Mammary microvascular endothelial cell (primary cell): ENCODE measurements around the gene ST6GAL1. TPM values are rescaled to one million over a fixed set of nuclear protein-coding genes. Genes with fewer than 3 reads are reported as not detected.

Source experiments
- total RNA-seq: library from RNA; depleted of rRNA; stranded (reverse); fragments of >200 nt; gene quantifications from 2 replicates; pipeline ENCODE4 v1.2.3, GENCODE V29; 2015

The ST6GAL1 gene, protein sequence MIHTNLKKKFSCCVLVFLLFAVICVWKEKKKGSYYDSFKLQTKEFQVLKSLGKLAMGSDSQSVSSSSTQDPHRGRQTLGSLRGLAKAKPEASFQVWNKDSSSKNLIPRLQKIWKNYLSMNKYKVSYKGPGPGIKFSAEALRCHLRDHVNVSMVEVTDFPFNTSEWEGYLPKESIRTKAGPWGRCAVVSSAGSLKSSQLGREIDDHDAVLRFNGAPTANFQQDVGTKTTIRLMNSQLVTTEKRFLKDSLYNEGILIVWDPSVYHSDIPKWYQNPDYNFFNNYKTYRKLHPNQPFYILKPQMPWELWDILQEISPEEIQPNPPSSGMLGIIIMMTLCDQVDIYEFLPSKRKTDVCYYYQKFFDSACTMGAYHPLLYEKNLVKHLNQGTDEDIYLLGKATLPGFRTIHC
- total RNA-seq: 25.3 and 26.9 TPM in 2 replicates

DNA sequence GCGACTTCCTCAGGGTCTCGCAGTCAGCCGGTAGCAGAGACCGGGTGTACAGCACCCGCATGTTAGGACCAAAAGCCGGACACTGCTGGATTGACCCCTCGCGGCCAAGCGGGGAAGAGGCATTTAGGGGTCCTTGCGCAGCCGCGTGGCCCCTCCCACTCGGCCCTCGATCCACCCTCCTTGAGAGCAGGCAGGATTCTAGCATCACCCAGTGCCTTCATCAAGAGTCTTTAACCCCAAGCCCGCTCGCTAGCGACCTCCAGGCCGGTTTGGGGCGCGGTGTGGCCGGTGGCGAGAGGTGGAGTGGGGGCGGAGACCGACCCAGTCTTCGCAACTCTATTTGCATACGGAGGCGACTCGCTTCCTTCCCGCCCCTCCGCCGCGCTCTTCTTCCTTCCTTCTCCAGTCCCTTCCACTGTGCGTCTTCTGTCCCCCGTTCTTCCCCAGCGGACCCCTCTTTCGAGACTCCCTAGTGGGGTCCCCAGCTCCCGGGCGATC lies at the start of gene ST6GAL1:
Gene ST6GAL1 (plus strand): TSS at position 384 of the 498 bp plus-strand sequence. CDS start 112,178 bp downstream, outside the sequence.

Other genes with a start within 250 kb of the ST6GAL1 start
- not detected in 2 replicates for gene KNG1, start 213.2 kb upstream of the ST6GAL1 start, total RNA-seq
- gene EIF4A2, start 146.9 kb upstream of the ST6GAL1 start, total RNA-seq: 148 and 150 TPM in 2 replicates
- 25.7 and 39.4 TPM in 2 replicates for gene RFC4, start 124.0 kb upstream of the ST6GAL1 start, total RNA-seq
- gene ADIPOQ, start 87.8 kb upstream of the ST6GAL1 start, total RNA-seq: not detected in 2 replicates
- 50.4 and 58.6 TPM in 2 replicates for gene RPL39L, start 209.0 kb downstream of the ST6GAL1 start, total RNA-seq